Hepatocyte (in vitro differentiated cells): Measurements from ENCODE around the gene FBXO21.

Source experiments
- CTCF ChIP-seq: fragments of 200-600 bp; sonication (generic); IDR thresholded peaks from 2 replicates; pipeline ENCODE4 v1.5.1; 2016; ENCODE audit warnings: antibody characterized with exemption, mild to moderate bottlenecking; ENCODE audit not compliant: poor library complexity
- EZH2 ChIP-seq: fragments of 200-600 bp; sonication (generic); IDR thresholded peaks from 2 replicates; pipeline ENCODE4 v1.6.1; 2016; ENCODE audit warnings: antibody characterized with exemption, mild to moderate bottlenecking, borderline replicate concordance

DNA sequence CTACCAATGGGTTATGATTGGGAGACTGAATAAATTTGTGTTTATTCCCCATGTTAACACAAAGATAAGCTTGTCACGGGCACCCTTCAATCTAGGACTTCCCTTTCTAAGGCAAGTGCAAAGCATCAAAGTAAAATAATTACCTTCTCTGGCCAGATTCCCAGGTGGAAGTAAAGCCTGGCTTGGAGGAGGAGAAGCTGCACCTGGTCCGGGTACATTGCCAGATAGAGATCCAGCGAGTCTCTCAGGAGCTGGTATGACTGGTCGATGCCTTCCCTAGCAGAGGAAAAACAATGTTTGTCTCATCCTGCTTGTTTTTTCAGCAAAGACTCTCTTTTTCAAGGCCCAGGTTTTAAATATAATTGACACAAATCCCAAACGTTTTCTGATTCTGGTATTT is 24.9 kb downstream of the FBXO21 start:
- no peak for TF ChIP-seq EZH2
- TF ChIP-seq CTCF: no peak
